ENCODE results near the gene GOLGA8B.
"Not testable (repeated sequence)": the region's sequence is repeated elsewhere in the genome, so short reads cannot be mapped to it uniquely, and the experiment has no call there.

Gene GOLGA8B

GRCh38 chr15:34555162-34555561, 28.3 kb downstream of the GOLGA8B start:
- not testable (repeated sequence) for DNase-seq

GRCh38 chr15:34554716-34555115, 28.7 kb downstream of the GOLGA8B start:
- DNase-seq, result not testable (repeated sequence)

GRCh38 chr15:34554126-34554525, 29.3 kb downstream of the GOLGA8B start:
- DNase-seq, result not testable (repeated sequence)

- not testable (repeated sequence) for DNase-seq
Observed at GRCh38 chr15:34550129-34550528, 33.3 kb downstream of the GOLGA8B start.

- not testable (repeated sequence) for DNase-seq
Observed at GRCh38 chr15:34549381-34549809, 34.1 kb downstream of the GOLGA8B start.

GRCh38 chr15:34543860-34544649, 39.4 kb downstream of the GOLGA8B start:
- not testable (repeated sequence) for DNase-seq

GRCh38 chr15:34535857-34536256, 47.6 kb downstream of the GOLGA8B start:
- not testable (repeated sequence) for DNase-seq
